MCF 10A (cell line): ENCODE measurements around the gene DISP3. TPM values are rescaled to one million over a fixed set of nuclear protein-coding genes. Genes with fewer than 3 reads are reported as not detected.
"Not testable (repeated sequence)": the region's sequence is repeated elsewhere in the genome, so short reads cannot be mapped to it uniquely, and the experiment has no call there.

Source experiments
- BruUV-seq: library from RNA; stranded (reverse); fragments of 400-500 nt; replicated peaks from 2 replicates; lab custom pipeline; 2021; lab: Mats Ljungman, UMichigan
- CTCF ChIA-PET: fragments of 300-600 bp; sonication (Branson Sonifier 250); formaldehyde crosslinking; extraction: SDS; loops from one replicate; lab custom pipeline; 2021; ENCODE audit warnings: antibody characterized with exemption, inconsistent platforms; lab: Yijun Ruan, JAX
- POLR2A ChIA-PET: fragments of 300-600, 350-650 bp; sonication (Branson Sonifier 250); formaldehyde crosslinking; extraction: SDS; loops from one replicate; lab custom pipeline; 2020; ENCODE audit warnings: antibody characterized with exemption, inconsistent platforms; lab: Yijun Ruan, JAX
- DNase-seq: peaks from one replicate; pipeline ENCODE4 v3.0.0-alpha.2; 2018; ENCODE audit not compliant: unreplicated experiment
- H3K27ac Mint-ChIP-seq: one replicate; pipeline ENCODE4 v1.8.0; 2022; ENCODE audit warnings: mild to moderate bottlenecking, low read depth, mixed read lengths; ENCODE audit not compliant: unreplicated experiment
- H3K27me3 Mint-ChIP-seq: one replicate; pipeline ENCODE4 v1.8.0; 2022; ENCODE audit warnings: mixed read lengths; ENCODE audit not compliant: insufficient read depth, unreplicated experiment
- H3K36me3 Mint-ChIP-seq: one replicate; pipeline ENCODE4 v1.8.0; 2022; ENCODE audit warnings: mild to moderate bottlenecking, moderate library complexity, mixed read lengths; ENCODE audit not compliant: insufficient read depth, unreplicated experiment
- H3K4me1 Mint-ChIP-seq: one replicate; pipeline ENCODE4 v1.8.0; 2022; ENCODE audit warnings: mixed read lengths; ENCODE audit not compliant: insufficient read depth, unreplicated experiment
- H3K4me3 Mint-ChIP-seq: one replicate; pipeline ENCODE4 v1.8.0; 2022; ENCODE audit warnings: mild to moderate bottlenecking, moderate library complexity, mixed read lengths; ENCODE audit not compliant: unreplicated experiment
- H3K9me3 Mint-ChIP-seq: one replicate; pipeline ENCODE4 v1.8.0; 2022; ENCODE audit warnings: mixed read lengths; ENCODE audit not compliant: unreplicated experiment
- intact Hi-C: fragments of 100-400 bp; cut with micrococcal nuclease; formaldehyde crosslinking; loops from 2 replicates; pipeline ENCODE4 v1.14.1; 2022
- total RNA-seq: library from RNA; stranded (reverse); gene quantifications from 2 replicates; pipeline ENCODE4 v1.2.3, GENCODE V29; 2022
- TF ChIP-seq, protein P1 (sequence below): fragments of 200-600 bp; IDR thresholded peaks from one replicate; pipeline ENCODE4 v1.8.0; 2022; ENCODE audit warnings: antibody characterized with exemption, mild to moderate bottlenecking; ENCODE audit not compliant: unreplicated experiment

DISP3 gene
- total RNA-seq, 1 experiment from 2014 or later = 0.09 TPM

DNA sequence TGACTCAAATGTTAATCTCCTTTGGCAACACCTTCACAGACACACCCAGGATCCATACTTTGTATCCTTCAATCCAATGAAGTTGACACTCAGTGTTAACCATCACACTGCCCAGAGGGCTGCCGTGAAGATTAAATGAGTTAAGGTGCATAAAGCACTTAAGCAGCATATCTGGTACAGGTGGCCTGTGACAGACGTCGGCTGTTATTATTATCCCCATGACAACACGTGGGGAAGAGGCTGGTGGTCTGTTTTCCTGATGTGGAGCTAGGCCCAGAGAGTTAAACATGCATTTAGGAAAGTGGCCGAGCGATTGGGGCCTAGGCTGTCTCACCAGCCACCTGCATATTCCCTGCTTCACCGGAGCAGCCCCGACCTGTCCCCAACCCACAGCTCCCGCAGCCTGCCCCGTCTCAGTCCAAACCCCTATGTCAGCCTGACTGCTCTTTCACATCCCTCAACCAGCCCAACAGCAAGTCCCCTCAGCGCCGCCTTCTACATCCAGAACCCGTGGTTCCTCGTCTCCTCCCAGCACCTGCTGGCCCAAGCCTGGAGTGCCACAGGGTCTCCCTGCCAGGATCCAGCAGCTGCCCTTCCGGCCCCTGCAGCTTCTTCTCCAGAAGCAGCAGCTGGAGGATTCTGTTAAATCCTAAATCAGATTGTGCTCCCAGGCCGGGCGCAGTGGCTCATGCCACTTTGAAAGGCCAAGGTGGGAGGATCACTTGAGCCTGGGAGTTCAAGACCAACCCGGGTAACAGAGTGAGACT is 97.3 kb downstream of the DISP3 start:
- CTCF ChIA-PET = no interaction called here
- Mint-ChIP-seq H3K27ac (no peak overlapping the region), H3K36me3 (no peaks in the 10 kb centered on the region), H3K27me3 (peaks cover 25% of the 10 kb centered on the region), H3K4me3 (no peak overlapping the region), H3K9me3 (no peaks in the 10 kb centered on the region), H3K4me1 (no peaks in the 10 kb centered on the region)
- TF ChIP-seq, protein P1, sequence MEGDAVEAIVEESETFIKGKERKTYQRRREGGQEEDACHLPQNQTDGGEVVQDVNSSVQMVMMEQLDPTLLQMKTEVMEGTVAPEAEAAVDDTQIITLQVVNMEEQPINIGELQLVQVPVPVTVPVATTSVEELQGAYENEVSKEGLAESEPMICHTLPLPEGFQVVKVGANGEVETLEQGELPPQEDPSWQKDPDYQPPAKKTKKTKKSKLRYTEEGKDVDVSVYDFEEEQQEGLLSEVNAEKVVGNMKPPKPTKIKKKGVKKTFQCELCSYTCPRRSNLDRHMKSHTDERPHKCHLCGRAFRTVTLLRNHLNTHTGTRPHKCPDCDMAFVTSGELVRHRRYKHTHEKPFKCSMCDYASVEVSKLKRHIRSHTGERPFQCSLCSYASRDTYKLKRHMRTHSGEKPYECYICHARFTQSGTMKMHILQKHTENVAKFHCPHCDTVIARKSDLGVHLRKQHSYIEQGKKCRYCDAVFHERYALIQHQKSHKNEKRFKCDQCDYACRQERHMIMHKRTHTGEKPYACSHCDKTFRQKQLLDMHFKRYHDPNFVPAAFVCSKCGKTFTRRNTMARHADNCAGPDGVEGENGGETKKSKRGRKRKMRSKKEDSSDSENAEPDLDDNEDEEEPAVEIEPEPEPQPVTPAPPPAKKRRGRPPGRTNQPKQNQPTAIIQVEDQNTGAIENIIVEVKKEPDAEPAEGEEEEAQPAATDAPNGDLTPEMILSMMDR = no peak
- DNase-seq = no peak
- POLR2A ChIA-PET = no interaction called here
- BruUV-seq = no TSS peak
- intact Hi-C loops = no loop called here

DNA sequence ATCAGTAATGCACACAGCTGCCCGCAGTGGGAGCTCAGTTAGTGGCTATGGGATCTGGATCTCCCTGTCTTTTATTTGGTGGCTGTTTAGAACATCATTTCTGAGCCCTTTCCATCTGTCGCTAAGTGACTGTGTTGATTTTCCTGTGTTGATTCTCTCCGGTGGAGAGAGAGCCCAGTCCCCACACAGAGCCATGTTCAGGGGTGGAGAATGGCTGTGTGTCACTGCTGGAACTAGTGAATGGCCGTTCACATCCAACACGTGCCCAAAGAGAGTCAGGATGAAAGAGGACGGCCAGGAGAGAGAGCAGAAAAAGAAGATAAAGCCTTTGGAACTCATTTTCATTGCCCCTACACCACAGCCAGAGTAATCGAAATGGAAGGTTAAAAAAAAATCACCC is 99.0 kb downstream of the DISP3 start:
- Mint-ChIP-seq H3K4me1 (no peaks in the 10 kb centered on the region), H3K36me3 (no peaks in the 10 kb centered on the region), H3K9me3 (no peaks in the 10 kb centered on the region), H3K27ac (no peak overlapping the region), H3K4me3 (no peak overlapping the region), H3K27me3 (peaks cover 41% of the 10 kb centered on the region)
- intact Hi-C loops = no loop called here
- CTCF ChIA-PET = no interaction called here
- TF ChIP-seq, protein P1 = no peak
- no peak for DNase-seq
- BruUV-seq = no TSS peak
- POLR2A ChIA-PET = no interaction called here

DNA sequence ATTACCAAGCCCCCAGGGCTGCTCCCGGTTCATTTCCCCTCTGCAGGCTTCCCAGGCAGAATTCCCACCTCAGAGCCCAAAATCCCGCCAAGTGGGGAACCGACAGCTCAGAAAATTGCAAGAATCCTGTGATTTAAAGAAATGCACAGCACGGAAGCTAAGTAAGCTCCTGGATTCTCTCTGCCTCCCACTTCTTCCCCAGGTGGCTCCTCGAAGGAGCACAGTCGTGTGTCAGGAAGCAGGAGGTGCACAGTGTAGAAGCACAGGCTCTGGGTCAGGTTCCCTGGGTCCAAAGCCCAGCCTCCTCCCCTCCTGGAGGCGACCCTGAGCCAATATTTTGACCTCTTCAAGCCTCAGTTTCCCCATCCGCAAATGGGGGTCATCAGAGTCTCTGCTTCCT is 100.6 kb downstream of the DISP3 start:
- Mint-ChIP-seq H3K36me3 (no peaks in the 10 kb centered on the region), H3K4me1 (no peaks in the 10 kb centered on the region), H3K27me3 (peaks cover 56% of the 10 kb centered on the region), H3K27ac (no peak overlapping the region), H3K9me3 (no peaks in the 10 kb centered on the region), H3K4me3 (no peak overlapping the region)
- CTCF ChIA-PET = no interaction called here
- no peak for DNase-seq
- POLR2A ChIA-PET = interaction anchor here (0.6 kb wide), 1 partner anchor 10 kb away, joined by 3 read pairs; no protein-coding TSS in a partner anchor
- TF ChIP-seq, protein P1 = no peak
- BruUV-seq = no TSS peak
- intact Hi-C loops = no loop called here

DNA sequence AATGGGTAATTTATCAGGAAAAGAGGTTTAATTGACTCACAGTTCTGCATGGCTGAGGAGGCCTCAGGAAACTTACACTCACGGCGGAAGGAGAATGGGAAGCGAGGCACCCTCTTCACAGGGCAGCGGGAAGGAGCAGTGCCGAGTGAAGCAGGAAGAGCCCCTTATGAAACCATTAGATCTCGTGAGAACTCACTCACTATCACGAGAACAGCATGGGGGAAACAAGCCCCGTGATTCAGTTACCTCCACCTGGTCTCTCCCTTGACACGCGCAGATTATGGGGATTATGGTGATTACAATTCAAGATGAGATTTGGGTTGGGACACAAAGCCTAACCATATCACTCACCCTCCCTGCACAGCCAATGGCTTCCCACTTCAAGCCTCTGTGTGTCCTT is 101.1 kb downstream of the DISP3 start:
- intact Hi-C loops, H3K4me3 Mint-ChIP-seq, DNase-seq, H3K27ac Mint-ChIP-seq, POLR2A ChIA-PET, H3K9me3 Mint-ChIP-seq, H3K4me1 Mint-ChIP-seq, H3K36me3 Mint-ChIP-seq, BruUV-seq: not testable (repeated sequence)
- peaks cover 61% of the 10 kb centered on the region for H3K27me3 Mint-ChIP-seq
- CTCF ChIA-PET = interaction anchor here (1.0 kb wide), 1 partner anchor 254 kb away, joined by 4 read pairs; no protein-coding TSS in a partner anchor
